Omental fat pad (tissue), 4 donors: Measurements from ENCODE around the gene C5orf58. TPM values are rescaled to one million over a fixed set of nuclear protein-coding genes. Genes with fewer than 3 reads are reported as not detected.

ENCODE experiments used
- ATAC-seq: fragments of 150-250 bp; one replicate; pipeline ENCODE4 v1.9.1; 2016; ENCODE audit warnings: mild to moderate bottlenecking, moderate library complexity; ENCODE audit not compliant: low FRiP score
- DNase-seq: peaks from one replicate; pipeline ENCODE4 v3.0.0-alpha.2; 2019; ENCODE audit warnings: low spot score
- total RNA-seq, 4 donors: library from RNA; depleted of rRNA; stranded (reverse); fragments of >200 nt; gene quantifications; one replicate each; pipeline ENCODE4 v1.1.0, GENCODE V29; 2016
- TF ChIP-seq, protein P1 (sequence below), 3 donors: fragments of 450-650 bp; IDR thresholded peaks; one replicate each; pipeline ENCODE4 v1.5.1; 2016 to 2017; ENCODE audit warnings: antibody characterized with exemption in 3 of 3, mild to moderate bottlenecking in 3 of 3, moderate library complexity in 2 of 3

C5orf58 gene
- total RNA-seq, 4 donors from 2014 or later, result not detected

DNA sequence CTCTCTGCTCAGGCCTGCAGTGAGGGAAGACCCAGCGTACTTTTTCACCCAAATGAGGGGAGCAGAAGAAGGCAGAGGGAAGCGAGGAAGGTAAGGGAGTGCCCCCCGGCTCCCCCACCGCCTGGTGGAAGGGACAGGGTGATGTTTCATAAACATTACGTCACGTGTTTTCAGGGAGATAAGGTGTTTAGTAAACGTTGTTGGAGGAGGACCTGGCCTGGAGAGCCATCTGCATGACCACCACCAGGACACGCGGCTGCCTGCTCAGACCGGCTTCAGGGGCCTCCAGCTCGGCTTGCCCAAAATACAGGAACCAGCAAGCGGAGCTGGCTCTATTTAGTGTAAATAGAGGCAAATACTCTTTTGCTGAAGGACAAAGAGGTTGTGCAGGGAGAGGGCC, 40.0 kb upstream of the C5orf58 start:
- ATAC-seq (no peak), DNase-seq (no peak)
- TF ChIP-seq, protein P1, sequence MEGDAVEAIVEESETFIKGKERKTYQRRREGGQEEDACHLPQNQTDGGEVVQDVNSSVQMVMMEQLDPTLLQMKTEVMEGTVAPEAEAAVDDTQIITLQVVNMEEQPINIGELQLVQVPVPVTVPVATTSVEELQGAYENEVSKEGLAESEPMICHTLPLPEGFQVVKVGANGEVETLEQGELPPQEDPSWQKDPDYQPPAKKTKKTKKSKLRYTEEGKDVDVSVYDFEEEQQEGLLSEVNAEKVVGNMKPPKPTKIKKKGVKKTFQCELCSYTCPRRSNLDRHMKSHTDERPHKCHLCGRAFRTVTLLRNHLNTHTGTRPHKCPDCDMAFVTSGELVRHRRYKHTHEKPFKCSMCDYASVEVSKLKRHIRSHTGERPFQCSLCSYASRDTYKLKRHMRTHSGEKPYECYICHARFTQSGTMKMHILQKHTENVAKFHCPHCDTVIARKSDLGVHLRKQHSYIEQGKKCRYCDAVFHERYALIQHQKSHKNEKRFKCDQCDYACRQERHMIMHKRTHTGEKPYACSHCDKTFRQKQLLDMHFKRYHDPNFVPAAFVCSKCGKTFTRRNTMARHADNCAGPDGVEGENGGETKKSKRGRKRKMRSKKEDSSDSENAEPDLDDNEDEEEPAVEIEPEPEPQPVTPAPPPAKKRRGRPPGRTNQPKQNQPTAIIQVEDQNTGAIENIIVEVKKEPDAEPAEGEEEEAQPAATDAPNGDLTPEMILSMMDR (IDR thresholded peaks at IDR 0.05), result no peak

DNA sequence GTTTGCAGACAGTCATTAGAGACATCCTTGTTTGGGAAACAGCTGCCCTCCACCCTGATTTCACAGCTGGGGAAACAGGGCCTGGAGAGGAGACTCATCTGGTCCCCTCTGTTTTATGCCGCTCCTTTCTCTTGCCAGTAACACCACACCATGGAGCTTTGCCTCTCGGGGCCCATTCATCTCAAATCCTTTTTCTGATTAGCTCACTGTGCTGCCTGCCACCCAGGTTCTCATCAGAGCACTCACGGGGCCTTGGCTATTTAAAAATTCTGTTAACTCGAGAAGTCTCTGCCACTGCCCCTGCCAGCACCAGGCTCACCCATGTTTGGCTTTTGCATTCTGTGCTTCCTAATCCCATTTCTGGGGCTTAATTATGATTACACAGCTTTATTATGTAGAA, 36.8 kb upstream of the C5orf58 start:
- ATAC-seq (no peak), DNase-seq (no peak)
- TF ChIP-seq, protein P1 (IDR thresholded peaks at IDR 0.05), result no peak

GRCh38 chr5:170200876-170201275, 31.9 kb upstream of the C5orf58 start:
- TF ChIP-seq, protein P1 (IDR thresholded peaks at IDR 0.05), result no peak
- no peak for ATAC-seq
- DNase-seq, result no peak

DNA sequence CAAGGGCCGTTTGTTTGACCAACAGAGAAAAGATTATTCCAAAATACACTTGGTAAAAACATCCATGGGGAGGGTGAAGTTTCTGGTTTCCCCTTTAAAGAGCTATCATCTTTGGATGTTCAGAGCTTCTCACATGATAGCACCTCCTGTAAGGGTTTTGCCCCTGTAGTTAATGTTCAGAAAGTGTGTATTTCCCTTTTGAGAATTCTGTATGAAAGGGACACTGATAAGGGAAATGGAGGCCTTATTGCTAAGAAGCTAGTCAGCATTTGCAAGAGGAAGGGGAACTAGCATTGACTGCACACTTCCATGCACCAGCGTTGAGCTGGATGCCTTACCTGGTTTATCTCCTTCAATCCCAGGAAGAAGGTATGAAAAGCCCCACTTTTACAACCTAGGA, 31.5 kb upstream of the C5orf58 start:
- ATAC-seq, result no peak
- DNase-seq, result no peak

DNA sequence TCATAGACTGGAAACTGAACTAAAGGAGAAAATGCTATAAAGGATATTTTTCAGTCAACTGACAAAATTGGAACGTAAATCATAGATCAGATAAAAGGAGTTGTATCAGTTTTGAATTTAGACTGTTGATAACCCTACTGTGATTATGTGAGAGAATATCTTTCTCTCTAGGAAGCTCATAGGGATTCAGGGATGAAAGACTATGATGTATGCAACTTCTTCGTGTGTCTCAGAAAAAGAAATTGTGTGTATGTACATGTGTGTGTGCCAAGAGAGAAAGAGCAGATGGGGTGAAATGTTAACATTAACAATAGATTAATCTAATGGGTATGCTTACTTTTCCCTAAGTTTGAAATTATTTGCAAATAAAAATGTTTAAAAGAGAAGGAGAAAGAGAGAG, 30.7 kb upstream of the C5orf58 start:
- no peak for ATAC-seq
- TF ChIP-seq, protein P1 (IDR thresholded peaks at IDR 0.05), result no peak
- DNase-seq, result no peak

More for the DNA sequence above, 31.5 kb upstream of the C5orf58 start:
- TF ChIP-seq, protein P1 (IDR thresholded peaks at IDR 0.05), result no peak

DNA sequence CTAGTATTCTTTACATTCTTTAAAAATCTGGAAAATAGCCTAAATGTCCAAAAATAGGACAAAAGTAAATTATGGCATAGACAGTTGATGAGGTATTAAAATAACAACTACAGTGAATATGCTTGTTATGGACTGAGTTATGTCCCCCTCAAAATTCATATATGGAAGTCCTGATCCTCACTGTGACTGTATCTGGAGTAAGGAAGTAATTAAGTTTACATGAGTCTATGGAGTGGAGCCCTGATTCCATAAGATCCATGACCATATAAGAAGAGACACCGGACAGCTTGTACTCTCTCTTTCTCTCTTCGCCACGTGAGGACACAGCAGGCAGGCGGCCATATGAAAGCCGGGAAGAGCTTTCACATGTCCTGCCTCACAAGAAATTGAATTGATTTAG, 28.6 kb upstream of the C5orf58 start:
- DNase-seq (no peak), ATAC-seq (no peak)
- TF ChIP-seq, protein P1 (IDR thresholded peaks at IDR 0.05), result no peak

- ATAC-seq (no peak), DNase-seq (no peak)
- TF ChIP-seq, protein P1 (IDR thresholded peaks at IDR 0.05), result no peak
Measured at GRCh38 chr5:170206216-170206615, 26.6 kb upstream of the C5orf58 start.
